Ammon's horn (tissue), 1 donor: ENCODE results near the gene KLF13.

Experiments
- DNase-seq: peaks from one replicate; pipeline ENCODE4 v3.0.0-alpha.2; 2016; ENCODE audit warnings: low spot score

KLF13 gene

DNA sequence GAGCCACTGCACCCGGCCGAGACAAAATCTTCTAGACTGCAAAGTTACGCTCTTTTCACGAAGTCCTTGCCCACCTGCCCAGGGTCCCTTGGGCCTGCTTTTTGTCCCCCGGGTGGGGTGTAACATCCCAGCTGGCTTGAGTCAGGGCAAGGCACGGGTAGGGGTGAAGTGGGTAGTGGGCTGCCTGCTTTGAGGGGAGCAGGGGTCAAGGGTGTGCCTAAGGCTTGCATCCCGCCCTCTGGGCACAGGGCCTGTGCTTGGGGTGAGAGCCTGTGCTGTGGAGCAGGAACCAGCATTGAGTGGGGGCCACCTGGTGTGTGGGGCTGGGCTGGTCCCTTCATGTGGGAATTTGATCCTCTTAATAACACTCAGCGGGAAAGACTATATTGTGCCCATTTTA, 74.6 kb downstream of the KLF13 start:
- no peak for DNase-seq

GRCh38 chr15:31402003-31402402, 75.4 kb downstream of the KLF13 start:
- no peak for DNase-seq

GRCh38 chr15:31402511-31403056, 75.9 kb downstream of the KLF13 start:
- no peak for DNase-seq

GRCh38 chr15:31403096-31403495, 76.5 kb downstream of the KLF13 start:
- no peak for DNase-seq

DNA sequence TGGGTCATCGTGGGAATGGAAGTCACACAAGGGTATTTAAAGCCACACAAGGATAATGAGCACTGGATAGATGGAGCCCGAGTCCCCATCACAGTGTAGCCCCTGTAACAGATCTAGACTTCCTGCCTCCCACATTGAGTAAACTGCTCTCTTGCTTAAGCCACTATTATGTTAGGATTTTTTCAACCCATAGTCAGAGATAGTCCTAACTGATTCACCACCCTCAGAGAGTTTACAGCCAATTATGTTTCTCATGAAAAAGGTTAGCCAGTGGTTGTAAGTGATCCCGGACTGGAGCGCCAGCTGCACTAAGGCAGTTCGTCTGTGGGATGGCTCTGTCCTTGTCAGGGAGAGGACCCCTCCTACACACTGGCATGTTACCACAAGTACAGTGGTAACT, 77.0 kb downstream of the KLF13 start:
- DNase-seq: no peak

DNA sequence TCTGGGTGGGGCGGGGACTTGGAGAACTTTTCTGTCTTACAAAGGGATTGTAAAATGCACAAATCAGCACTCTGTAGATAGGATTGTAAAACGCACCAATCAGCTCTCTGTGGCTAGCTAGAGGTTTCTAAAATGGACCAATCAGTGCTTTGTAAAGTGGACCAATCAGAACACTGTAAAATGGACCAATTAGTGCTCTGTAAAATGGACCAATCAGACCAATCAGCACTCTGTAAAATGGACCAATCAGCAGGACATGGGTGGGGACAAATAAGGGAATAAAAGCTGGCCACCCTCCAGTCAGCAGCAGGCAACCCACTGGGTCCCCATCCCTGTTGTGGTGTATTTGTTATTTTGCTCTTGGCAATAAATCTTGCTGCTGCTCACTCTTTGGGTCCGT, 77.7 kb downstream of the KLF13 start:
- DNase-seq: no peak

GRCh38 chr15:31405200-31405920, 78.7 kb downstream of the KLF13 start:
- DNase-seq: no peak

- no peak for DNase-seq
These were observed 80.7 kb downstream of the KLF13 start for GRCh38 chr15:31407376-31407775.

GRCh38 chr15:31407851-31408250, 81.2 kb downstream of the KLF13 start:
- DNase-seq: no peak

- DNase-seq: no peak
These were observed 82.1 kb downstream of the KLF13 start for GRCh38 chr15:31408724-31409123.

- no peak for DNase-seq
These were observed 82.5 kb downstream of the KLF13 start for GRCh38 chr15:31409171-31409570.

GRCh38 chr15:31412824-31413223, 86.2 kb downstream of the KLF13 start:
- no peak for DNase-seq

- no peak for DNase-seq
These were observed 88.6 kb downstream of the KLF13 start for GRCh38 chr15:31415201-31415600.

- DNase-seq: no peak
These were observed 93.2 kb downstream of the KLF13 start for GRCh38 chr15:31419820-31420219.

- no peak for DNase-seq
These were observed 100.8 kb downstream of the KLF13 start for GRCh38 chr15:31427411-31427810.
